Jurkat, Clone E6-1 (cell line): ENCODE data around the gene TRIM8.
"Not testable (repeated sequence)": the region's sequence is repeated elsewhere in the genome, so short reads cannot be mapped to it uniquely, and the experiment has no call there.

Experiments used
- DNase-seq: peaks from one replicate; pipeline ENCODE4 v3.0.0-alpha.2; 2011; ENCODE audit warnings: low read depth, low spot score
- H3K4me3 ChIP-seq: 2 replicates; pipeline ENCODE4 v1.5.1; 2011; ENCODE audit warnings: mild to moderate bottlenecking, low read length, control low read depth, moderate library complexity

Gene TRIM8

DNA sequence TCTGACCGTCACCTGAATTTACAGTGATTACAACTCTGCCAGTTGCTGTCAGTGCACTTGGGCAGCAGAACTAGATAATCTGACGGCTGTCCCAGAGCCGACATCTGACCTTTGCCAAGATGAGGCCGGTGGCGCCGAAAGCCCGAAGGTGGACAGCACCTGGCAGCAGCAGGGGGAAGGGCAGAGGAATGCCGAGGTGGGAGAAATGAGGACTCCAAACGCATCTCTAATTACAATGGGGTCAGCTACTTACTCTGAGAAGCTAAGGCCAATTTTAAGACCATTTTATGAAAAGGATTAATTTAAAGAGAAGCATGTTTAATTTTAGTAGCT is 33.8 kb downstream of the TRIM8 start:
- H3K4me3 ChIP-seq: no peak overlapping the region
- DNase-seq: no peak

DNA sequence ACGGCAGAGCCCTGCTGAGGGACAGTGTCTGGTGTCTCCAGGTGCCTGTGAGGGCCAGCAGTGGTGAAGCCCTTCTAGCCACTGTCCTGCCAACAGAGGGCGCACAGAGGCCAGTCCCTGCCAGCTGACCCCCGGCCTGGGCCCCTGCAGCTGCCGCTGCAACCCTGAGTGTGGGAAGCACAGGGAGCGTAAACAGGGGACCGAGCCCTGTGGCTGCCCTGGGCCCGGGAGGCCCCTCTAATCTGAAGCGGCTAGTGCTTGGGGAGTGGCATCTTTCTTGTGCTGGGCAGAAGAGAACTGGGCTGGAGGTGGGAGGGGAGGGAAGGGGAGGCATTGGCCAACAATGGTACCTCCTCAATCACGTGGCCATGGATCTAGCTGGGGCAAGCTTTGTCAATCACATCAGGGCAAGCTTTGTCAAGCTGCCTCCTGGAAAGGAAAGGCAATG is 34.6 kb downstream of the TRIM8 start:
- DNase-seq: no peak

DNA sequence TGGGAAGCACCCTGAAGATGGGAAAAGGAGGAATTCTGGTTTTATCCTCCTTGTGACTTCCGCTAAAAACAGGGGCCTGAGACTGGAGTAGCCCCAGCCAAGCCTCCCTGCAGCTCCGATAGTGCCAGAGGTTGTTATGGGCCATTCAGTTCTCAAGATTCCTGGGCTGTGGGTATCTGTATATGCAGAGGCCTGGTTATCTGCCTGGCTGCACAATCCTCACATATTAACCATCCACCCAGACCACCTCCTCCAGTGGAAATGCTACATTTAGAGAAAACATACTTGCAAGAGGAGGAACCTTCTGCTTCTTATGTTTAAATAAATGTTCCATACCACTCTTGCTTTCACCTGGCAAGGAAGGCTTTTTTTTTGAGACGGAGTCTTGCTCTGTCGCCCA is 35.3 kb downstream of the TRIM8 start:
- DNase-seq: no peak

More for the DNA sequence above, 34.6 kb downstream of the TRIM8 start:
- no peak overlapping the region for H3K4me3 ChIP-seq

DNA sequence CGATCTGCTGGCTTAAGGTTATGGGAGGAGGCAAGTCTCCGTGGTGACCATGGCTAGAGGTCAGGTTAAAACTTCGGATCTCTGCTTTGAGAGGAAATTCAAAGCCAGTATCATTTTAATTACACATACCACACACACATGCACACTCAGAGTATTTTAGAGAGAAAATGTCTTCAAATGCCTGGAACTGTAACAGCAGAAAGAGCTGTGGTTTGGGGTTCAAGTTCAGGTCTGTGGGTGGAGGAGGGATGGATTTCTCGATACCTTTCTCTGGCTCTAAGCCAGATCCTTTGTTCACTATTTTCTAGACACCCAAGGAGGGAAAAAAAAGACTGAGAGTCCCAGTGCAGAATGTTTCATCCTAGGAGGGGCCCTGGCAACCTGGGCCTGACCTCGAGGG is 37.4 kb downstream of the TRIM8 start:
- H3K4me3 ChIP-seq: no peak overlapping the region
- peak; percentile 59 for DNase-seq

More for the DNA sequence above, 35.3 kb downstream of the TRIM8 start:
- no peak overlapping the region for H3K4me3 ChIP-seq

DNA sequence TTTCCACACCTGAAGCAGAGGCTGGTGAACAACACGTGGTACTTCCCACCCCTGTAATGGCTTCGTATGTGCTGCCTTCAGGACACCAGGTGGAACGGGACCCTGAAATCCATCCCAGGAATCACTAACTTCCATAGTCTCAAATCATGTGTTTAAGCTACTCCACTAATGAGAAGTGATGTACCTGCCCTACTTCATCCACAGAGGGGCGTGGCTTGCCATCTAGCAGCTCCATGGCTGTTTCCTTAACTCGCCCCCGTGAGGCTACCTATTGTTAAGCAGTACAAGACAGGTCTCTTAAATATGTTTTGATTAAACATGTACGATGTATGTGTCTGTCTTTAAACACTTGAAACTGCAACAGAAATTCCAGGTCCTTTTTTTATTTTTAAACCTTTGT is 38.1 kb downstream of the TRIM8 start:
- no peak for DNase-seq
- no peak overlapping the region for H3K4me3 ChIP-seq

DNA sequence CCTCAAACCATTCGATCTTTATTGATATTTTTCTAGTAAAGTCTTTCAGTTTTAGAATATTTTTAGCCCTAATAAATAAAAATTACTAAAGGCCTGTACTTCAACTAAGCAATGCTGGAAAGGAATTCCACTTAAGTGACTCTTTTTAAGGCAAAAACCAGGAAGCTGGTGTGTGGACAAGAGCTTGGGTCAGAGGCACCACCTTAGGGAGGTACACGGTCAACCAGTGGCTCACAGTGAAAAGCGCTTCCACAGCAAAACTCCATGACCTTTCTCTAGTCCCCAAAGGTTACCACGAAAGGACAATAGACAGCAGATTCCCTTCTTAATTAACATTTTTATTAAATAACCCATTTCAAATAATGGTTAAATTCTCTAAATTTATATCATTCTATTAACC is 38.7 kb downstream of the TRIM8 start:
- H3K4me3 ChIP-seq: no peak overlapping the region
- no peak for DNase-seq

DNA sequence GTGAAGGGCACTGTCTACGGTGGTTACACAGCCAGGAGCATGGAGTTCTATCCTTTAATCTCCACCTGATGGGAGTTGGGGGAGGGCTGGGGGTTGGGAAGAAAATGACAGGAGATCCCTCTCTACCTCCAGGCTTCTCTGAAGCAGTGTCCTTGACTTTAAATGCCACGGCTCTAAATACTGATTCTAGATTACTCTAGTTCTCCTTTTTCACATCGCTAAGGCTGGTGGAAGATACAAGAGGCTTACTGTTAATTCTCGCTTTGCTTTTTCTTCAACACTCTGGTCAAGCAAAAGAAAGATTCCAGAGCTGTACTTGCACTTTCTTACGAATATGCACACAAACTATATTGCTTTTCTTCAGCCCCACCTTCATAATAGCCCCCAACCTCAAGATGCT is 39.5 kb downstream of the TRIM8 start:
- no peak for DNase-seq
- H3K4me3 ChIP-seq: no peak overlapping the region

DNA sequence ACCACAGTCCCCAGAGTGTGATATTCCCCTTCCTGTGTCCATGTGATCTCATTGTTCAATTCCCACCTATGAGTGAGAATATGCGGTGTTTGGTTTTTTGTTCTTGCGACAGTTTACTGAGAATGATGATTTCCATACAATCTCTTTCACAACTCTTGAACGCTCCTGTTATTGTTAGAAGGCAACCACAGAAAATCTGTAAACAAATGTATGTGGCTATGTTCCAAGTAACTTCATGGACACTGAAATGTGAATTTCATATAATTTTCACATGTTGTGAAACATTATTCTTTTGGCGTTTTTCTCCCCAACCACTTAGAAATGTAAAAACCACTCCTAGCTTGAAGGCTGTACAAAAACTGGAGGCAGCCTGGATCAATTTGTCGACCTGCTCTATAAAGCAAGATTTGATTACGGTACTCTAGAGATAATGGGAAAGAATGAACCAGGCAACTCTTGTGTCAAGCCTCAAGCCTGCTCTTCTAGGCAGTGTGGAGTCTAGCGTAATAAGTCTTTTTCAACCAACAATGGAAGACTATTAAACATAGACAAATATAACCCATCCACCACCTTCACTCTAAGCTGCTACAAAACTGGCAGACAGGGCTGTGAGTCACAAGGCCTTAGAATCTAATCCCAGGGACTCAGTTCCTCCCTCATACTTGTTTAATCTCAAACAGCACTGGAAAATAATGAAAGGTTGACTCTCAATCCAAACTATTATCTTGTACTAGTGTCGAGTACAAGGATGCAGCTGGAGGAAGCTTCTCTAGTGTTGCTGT is 47.2 kb downstream of the TRIM8 start:
- no peak for DNase-seq

DNA sequence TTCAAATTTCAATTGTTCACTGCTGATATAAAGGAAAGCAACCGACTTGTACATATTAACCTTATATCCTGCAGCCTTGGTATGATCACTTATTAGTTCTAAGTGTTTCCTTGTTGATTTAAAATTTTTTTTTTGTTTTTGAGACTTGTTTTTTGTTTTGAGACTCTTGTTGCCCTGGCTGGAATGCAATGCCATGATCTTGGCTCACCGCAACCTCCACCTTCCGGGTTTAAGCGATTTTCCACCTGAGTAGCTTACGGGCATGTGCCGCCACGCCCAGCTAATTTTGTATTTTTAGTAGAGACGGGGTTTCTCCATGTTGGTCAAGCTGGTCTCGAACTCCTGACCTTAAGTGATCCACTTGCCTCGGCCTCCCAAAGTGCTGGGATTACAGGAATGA is 51.1 kb downstream of the TRIM8 start:
- not testable (repeated sequence) for DNase-seq, H3K4me3 ChIP-seq

More for the DNA sequence above, 47.2 kb downstream of the TRIM8 start:
- H3K4me3 ChIP-seq: no peak overlapping the region

DNA sequence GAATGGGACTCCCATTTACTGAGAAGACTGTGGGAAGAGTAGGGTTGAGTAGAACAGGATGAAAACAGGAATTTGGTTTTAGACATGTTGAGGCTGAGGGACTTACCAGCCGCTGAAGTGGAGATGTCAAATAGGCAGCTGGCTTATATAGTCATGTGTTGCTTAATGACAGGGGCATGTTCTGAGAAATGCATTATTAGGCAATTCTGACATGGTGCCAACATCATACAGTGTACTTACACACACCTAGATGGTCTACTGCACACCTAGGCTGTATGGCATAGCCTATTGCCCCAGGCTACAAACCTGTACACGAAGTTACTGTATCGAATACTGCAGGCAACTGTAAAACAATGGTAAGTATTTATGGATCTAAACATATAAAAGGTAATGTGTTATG is 52.5 kb downstream of the TRIM8 start:
- no peak overlapping the region for H3K4me3 ChIP-seq
- no peak for DNase-seq

DNA sequence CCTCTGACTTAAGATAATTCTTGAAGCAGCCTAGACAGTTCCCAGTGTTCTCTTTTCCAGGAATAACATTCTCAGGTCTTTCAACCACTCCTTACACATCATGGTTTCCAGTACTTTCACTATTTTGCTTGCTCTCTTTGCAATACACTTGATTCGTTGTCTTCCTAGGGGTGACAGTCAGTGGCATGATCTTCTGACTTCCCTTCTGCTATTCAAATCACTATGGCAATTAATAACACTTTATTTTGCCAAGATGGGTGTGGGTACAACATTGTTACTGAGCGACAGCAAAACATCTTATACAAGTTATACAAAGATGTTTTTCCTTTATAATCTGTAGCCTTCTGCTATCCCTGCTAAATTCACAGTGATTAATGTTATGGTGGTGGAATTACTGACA is 54.6 kb downstream of the TRIM8 start:
- no peak for DNase-seq

DNA sequence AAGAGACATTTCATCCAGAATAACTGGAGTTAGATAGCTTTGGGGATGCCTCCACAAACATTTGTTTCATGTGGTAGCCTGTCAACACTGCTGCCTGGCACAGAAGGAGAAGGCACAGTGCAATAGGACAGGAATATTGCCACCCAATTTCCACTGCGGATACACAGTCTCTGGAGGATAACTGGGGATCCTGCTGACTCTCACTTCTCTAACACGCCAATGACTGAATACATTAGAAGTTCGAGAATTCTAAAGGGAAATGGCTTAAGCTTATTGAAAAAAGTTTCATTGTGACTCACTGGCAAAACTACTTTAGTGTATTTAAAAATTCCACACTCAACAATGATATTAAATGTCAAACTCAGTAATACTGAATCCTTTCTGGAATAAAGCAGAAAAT is 57.0 kb downstream of the TRIM8 start:
- no peak for DNase-seq

More for the DNA sequence above, 54.6 kb downstream of the TRIM8 start:
- no peak overlapping the region for H3K4me3 ChIP-seq

DNA sequence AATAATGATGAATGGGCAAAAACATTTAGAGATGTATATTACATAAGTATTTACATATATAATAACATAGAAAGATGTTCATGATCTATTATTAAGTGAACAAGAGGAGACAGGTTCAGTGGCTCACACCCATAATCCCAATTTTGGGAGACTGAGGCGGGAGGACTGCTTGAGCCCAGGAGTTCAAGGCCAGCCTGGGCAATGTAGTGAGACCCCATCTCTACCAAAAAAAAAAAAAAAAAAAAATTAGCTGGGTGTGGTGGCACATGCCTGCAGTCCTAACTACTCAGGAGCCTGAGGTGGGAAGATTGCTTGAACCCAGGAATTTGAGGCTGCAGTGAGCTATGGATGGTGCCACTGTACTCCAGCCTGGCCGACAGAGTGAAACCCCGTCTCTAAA is 57.5 kb downstream of the TRIM8 start:
- H3K4me3 ChIP-seq: no peak overlapping the region
- no peak for DNase-seq

More for the DNA sequence above, 57.0 kb downstream of the TRIM8 start:
- H3K4me3 ChIP-seq: no peak overlapping the region

DNA sequence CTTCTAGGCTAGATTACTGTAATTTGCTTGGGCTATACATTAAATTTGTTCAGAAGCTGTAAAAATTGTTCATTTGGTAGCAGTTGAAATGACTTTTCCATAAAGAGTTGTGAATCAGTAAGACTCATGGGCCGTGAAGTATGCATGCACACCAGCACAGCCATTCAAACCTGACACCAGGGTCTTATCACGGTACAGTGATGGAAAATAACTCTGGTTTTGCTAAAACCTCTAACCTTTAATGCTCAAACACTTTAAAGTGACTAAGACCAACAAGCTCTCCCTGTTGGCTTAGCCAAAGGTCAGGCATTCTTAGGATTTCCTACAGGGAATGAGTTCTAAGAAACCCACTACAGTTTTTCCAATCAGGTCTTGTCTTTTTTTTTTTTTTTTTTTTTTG is 58.5 kb downstream of the TRIM8 start:
- H3K4me3 ChIP-seq: no peak overlapping the region
- DNase-seq: no peak

DNA sequence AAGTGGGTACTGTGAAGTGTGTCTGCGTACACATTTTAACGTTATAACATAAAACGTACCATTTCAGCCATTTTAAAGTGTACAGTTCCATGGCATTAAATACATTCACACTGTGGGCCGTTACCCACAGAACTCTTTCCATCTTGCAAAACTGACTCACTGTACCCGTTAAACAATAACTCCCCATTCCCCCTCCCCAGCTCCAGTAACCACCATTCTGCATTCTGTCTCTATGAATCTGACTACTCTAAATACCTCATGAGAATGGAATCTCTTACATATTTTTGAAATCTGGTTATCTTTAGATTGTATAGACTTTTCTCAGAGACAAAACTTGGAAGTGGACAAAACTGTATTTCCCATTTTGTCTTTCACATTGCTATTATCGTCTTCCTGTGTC is 60.6 kb downstream of the TRIM8 start:
- no peak for DNase-seq
- H3K4me3 ChIP-seq: no peak overlapping the region

DNA sequence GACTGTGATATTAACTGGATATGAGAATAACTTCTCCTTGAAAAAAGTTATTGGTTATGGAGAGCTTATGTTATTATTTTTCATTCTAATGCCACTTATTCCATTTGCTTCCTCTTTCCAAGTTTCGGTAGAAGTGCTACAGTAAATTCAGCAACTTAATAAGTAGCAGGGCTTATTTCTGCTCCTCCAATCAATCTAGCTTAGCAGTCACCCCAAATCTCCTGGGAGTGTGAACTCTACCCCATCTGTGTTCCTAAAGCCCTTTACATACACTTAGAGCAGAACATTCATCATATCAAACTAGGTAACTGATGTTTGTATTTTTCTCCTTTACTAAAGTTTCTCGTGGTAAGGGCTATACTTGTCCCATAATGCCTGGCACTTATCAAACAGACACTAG is 61.3 kb downstream of the TRIM8 start:
- no peak overlapping the region for H3K4me3 ChIP-seq
- DNase-seq: no peak
